Neural cell (in vitro differentiated cells): ENCODE measurements around the gene STK10.

ENCODE experiments used
- CTCF ChIP-seq: fragments of 450-650 bp; IDR thresholded peaks from 2 replicates; pipeline ENCODE4 v1.5.1; 2014; ENCODE audit warnings: antibody characterized with exemption, mild to moderate bottlenecking, moderate library complexity; ENCODE audit not compliant: poor library complexity, severe bottlenecking
- MXI1 ChIP-seq: fragments of 450-650 bp; conservative IDR thresholded peaks from 2 replicates; pipeline ENCODE4 v1.6.1; 2014; ENCODE audit warnings: antibody characterized with exemption, mild to moderate bottlenecking; ENCODE audit not compliant: poor library complexity, severe bottlenecking
- REST ChIP-seq: IDR thresholded peaks from 2 replicates; pipeline ENCODE4 v1.6.1; 2012; ENCODE audit warnings: borderline replicate concordance

- TF ChIP-seq CTCF (no peak), MXI1 (no peak), REST (no peak)
These were observed 5.7 kb downstream of the STK10 start for GRCh38 chr5:172182291-172182690.
